Measurements from ENCODE around the gene ARNT2.

Gene ARNT2

DNA sequence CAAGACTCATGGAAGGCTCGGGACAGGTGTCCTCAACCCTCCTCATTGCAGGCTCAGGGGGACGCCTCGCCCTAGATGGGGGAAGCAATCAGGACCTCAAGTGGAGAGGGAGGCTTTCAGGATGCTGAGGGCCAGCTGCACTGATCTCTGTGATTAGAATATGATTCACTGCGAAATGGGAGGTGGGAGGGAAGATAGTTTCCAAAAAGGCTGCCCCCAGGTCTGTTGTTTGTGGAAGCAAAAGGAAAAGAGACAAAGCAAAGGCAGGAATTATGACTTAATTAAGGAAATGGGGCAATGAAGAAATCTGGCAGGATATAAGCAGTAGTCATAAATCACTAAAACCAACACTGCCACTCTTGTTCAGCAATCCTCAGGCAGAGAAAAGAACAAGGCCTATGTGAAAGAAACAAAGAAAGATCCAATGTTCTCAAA lies 205.3 kb downstream of the ARNT2 start:
- DNase-seq (ENCODE audit: low spot score): no peak
- in situ Hi-C loops (cut with MboI; ENCODE audit: low sequenced_read_pairs, unreplicated experiment): no loop called here
- no peak for TF ChIP-seq CTCF (IDR thresholded peaks at IDR 0.05; ENCODE audit: borderline replicate concordance, control extremely low read depth, extremely low read depth, insufficient read depth, missing control alignments)

GRCh38 chr15:80611543-80612080 lies 207.4 kb downstream of the ARNT2 start:
- in situ Hi-C loops (cut with MboI; ENCODE audit: low sequenced_read_pairs, unreplicated experiment): no loop called here
- no peak for TF ChIP-seq CTCF (IDR thresholded peaks at IDR 0.05; ENCODE audit: borderline replicate concordance, control extremely low read depth, extremely low read depth, insufficient read depth, missing control alignments)
- DNase-seq (ENCODE audit: low spot score): no peak

DNA sequence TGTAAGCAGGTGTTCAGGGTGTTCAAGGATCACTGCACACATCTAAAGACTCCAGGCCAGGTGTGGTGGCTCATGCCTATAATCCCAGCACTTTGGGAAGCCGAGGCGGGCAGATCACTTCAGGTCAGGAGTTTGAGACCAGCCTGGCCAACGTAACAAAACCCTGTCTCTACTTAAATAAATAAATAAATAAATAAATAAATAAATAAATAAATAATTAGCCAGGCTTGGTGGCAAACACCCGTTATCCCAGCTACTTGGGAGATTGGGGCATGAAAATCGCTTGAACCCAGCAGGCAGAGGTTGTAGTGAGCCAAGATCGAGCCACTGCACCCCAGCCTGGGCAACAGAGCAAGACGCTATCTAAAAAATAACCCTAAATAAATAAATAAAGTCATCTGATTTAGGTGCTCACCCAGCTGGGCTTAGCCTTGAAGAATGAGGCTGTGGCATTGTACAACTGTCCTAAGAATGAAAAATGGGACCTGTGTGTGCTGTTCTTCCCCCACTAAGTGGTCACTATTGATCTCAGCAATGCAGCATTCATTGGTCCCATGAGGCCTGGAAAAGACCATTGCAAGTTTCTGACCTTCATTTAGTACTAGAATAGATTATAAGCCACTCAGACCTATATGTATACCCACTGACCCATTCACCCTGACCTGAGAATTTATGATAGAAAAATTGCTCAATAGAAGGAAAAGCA lies 208.1 kb downstream of the ARNT2 start:
- TF ChIP-seq CTCF (IDR thresholded peaks at IDR 0.05; ENCODE audit: borderline replicate concordance, control extremely low read depth, extremely low read depth, insufficient read depth, missing control alignments): no peak
- in situ Hi-C loops (cut with MboI; ENCODE audit: low sequenced_read_pairs, unreplicated experiment): no loop called here
- DNase-seq (ENCODE audit: low spot score): no peak

- no peak for TF ChIP-seq CTCF (IDR thresholded peaks at IDR 0.05; ENCODE audit: borderline replicate concordance, control extremely low read depth, extremely low read depth, insufficient read depth, missing control alignments)
- in situ Hi-C loops (cut with MboI; ENCODE audit: low sequenced_read_pairs, unreplicated experiment): no loop called here
- DNase-seq (ENCODE audit: low spot score): no peak
Measured at GRCh38 chr15:80613762-80614365, 209.7 kb downstream of the ARNT2 start.

DNA sequence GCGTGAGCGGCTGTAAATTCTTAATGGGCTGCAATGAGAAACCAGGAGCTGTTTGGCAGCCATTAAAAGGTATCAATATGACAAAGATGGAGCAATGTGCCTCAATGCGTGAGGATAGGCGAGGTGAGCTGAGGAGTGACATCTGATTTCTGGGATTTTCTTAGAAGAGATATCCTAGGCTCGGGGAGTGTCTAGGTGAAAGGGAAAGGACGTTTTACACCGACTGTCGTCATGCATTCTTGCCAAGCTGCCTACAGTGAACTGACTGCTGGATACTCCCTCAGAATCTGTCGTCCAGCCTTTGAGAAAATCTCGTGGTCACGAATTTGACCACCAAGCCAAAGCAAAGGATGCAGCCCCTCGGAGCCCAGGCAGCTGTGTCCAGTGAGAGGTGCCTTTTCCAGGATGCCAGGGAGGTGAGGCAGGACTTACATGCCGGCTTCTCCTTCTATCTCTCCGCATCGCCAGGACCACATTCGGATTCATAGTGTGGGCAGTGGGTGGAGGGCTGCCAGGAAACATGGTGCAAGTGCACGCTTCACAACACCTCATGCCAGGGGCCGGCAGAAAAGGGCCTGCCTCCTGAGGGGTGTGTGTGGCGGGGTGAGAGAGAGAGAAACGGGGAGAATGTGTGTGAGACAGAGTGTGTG lies 210.7 kb downstream of the ARNT2 start:
- DNase-seq (ENCODE audit: low spot score): no peak
- in situ Hi-C loops (cut with MboI; ENCODE audit: low sequenced_read_pairs, unreplicated experiment): no loop called here
- TF ChIP-seq CTCF (IDR thresholded peaks at IDR 0.05; ENCODE audit: borderline replicate concordance, control extremely low read depth, extremely low read depth, insufficient read depth, missing control alignments): no peak

DNA sequence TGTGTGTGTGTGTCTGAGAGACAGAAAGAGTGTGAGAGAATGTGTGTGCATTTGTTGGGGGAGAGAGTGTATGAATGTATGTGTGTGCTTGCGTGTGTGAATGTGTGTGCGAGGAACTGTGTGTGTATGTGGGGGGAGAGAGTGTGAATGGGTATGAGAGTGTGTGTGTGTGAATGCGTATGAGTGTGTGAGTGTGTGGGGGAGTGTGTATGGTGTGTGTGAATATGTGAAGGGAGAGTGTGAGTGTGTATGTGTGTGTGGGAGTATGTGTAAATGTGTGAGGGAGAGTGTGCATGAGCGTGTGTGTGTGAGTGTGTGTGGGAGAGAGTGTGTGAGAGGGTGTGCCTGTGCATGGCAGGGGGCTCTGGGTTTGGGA lies 211.2 kb downstream of the ARNT2 start:
- in situ Hi-C loops (cut with MboI; ENCODE audit: low sequenced_read_pairs, unreplicated experiment): no loop called here
- no peak for TF ChIP-seq CTCF (IDR thresholded peaks at IDR 0.05; ENCODE audit: borderline replicate concordance, control extremely low read depth, extremely low read depth, insufficient read depth, missing control alignments)
- DNase-seq (ENCODE audit: low spot score): no peak

Data from GM13976 (cell line).